Ammon's horn (tissue), 1 donor: Measurements from ENCODE around the gene MRTFB.
A peak's percentile ranks its signal among the peaks of the same experiment; 100 is the strongest.
"Not testable (repeated sequence)": the region's sequence is repeated elsewhere in the genome, so short reads cannot be mapped to it uniquely, and the experiment has no call there.

Experiments used
- DNase-seq: peaks from one replicate; pipeline ENCODE4 v3.0.0-alpha.2; 2016; ENCODE audit warnings: low spot score

The MRTFB gene

GRCh38 chr16:14070877-14071575 lies at the start of gene MRTFB:
MRTFB (plus strand) TSS chr16:14071319; CDS start chr16:14140607, 69,288 bp downstream.
- peak; percentile 57 for DNase-seq

GRCh38 chr16:14023526-14023925 lies 47.6 kb upstream of the MRTFB start:
- DNase-seq, result not testable (repeated sequence)

- DNase-seq, result no peak
Measured at GRCh38 chr16:14024283-14024682, 46.8 kb upstream of the MRTFB start.

- no peak for DNase-seq
Measured at GRCh38 chr16:14026572-14027285, 44.4 kb upstream of the MRTFB start.

GRCh38 chr16:14028202-14028601 lies 42.9 kb upstream of the MRTFB start:
- no peak for DNase-seq

- DNase-seq, result no peak
Measured at GRCh38 chr16:14029658-14030057, 41.5 kb upstream of the MRTFB start.

GRCh38 chr16:14035092-14035491 lies 36.0 kb upstream of the MRTFB start:
- DNase-seq, result no peak

GRCh38 chr16:14036889-14037288 lies 34.2 kb upstream of the MRTFB start:
- DNase-seq, result no peak

GRCh38 chr16:14037960-14038359 lies 33.2 kb upstream of the MRTFB start:
- DNase-seq, result no peak

GRCh38 chr16:14041164-14041563 lies 30.0 kb upstream of the MRTFB start:
- DNase-seq, result no peak

- DNase-seq, result no peak
Measured at GRCh38 chr16:14042706-14043105, 28.4 kb upstream of the MRTFB start.

GRCh38 chr16:14043278-14043677 lies 27.8 kb upstream of the MRTFB start:
- no peak for DNase-seq

GRCh38 chr16:14043793-14044192 lies 27.3 kb upstream of the MRTFB start:
- DNase-seq, result no peak

GRCh38 chr16:14047121-14047859 lies 23.8 kb upstream of the MRTFB start:
- DNase-seq, result not testable (repeated sequence)

GRCh38 chr16:14050291-14051027 lies 20.7 kb upstream of the MRTFB start:
- DNase-seq, result no peak

GRCh38 chr16:14051103-14051729 lies 19.9 kb upstream of the MRTFB start:
- no peak for DNase-seq

- DNase-seq, result peak; percentile 16
Measured at GRCh38 chr16:14056970-14057369, 14.1 kb upstream of the MRTFB start.

- DNase-seq, result peak; percentile 40
Measured at GRCh38 chr16:14057878-14058382, 13.2 kb upstream of the MRTFB start.

- DNase-seq, result no peak
Measured at GRCh38 chr16:14061732-14062259, 9.3 kb upstream of the MRTFB start.

- no peak for DNase-seq
Measured at GRCh38 chr16:14062261-14062660, 8.9 kb upstream of the MRTFB start.
